GM19397 (cell line): ENCODE data around the gene PLAAT3.
"Not testable (repeated sequence)": the region's sequence is repeated elsewhere in the genome, so short reads cannot be mapped to it uniquely, and the experiment has no call there.

ENCODE experiments used
- ATAC-seq: cut with Tn5 transposase; IDR thresholded peaks from one replicate; pipeline ENCODE4 v1.9.1; 2021; ENCODE audit warnings: mild to moderate bottlenecking, moderate library complexity; ENCODE audit not compliant: unreplicated experiment

Gene PLAAT3

GRCh38 chr11:63614136-63614671 lies at the start of gene PLAAT3:
TSS of gene PLAAT3 (minus strand) at chr11:63614433. CDS start at chr11:63614014, 419 bp downstream.
- peak; percentile 44 for ATAC-seq

- ATAC-seq = no peak
Observed at GRCh38 chr11:63663809-63664208, 49.6 kb upstream of the PLAAT3 start.

- ATAC-seq = no peak
Observed at GRCh38 chr11:63660972-63661371, 46.7 kb upstream of the PLAAT3 start.

GRCh38 chr11:63652671-63653070 lies 38.4 kb upstream of the PLAAT3 start:
- ATAC-seq = no peak

GRCh38 chr11:63643205-63643604 lies 29.0 kb upstream of the PLAAT3 start:
- no peak for ATAC-seq

GRCh38 chr11:63641727-63642126 lies 27.5 kb upstream of the PLAAT3 start:
- ATAC-seq = no peak

- ATAC-seq = no peak
Observed at GRCh38 chr11:63639199-63639832, 25.1 kb upstream of the PLAAT3 start.

GRCh38 chr11:63638436-63638835 lies 24.2 kb upstream of the PLAAT3 start:
- not testable (repeated sequence) for ATAC-seq

GRCh38 chr11:63635762-63636465 lies 21.7 kb upstream of the PLAAT3 start:
- no peak for ATAC-seq

- ATAC-seq = no peak
Observed at GRCh38 chr11:63629426-63629825, 15.2 kb upstream of the PLAAT3 start.

- no peak for ATAC-seq
Observed at GRCh38 chr11:63623513-63624140, 9.4 kb upstream of the PLAAT3 start.

GRCh38 chr11:63622323-63622722 lies 8.1 kb upstream of the PLAAT3 start:
- ATAC-seq = no peak

GRCh38 chr11:63621071-63621470 lies 6.8 kb upstream of the PLAAT3 start:
- ATAC-seq = no peak

- ATAC-seq = no peak
Observed at GRCh38 chr11:63619967-63620366, 5.7 kb upstream of the PLAAT3 start.

GRCh38 chr11:63617686-63618085 lies 3.5 kb upstream of the PLAAT3 start:
- ATAC-seq = not testable (repeated sequence)

GRCh38 chr11:63616953-63617352 lies 2.7 kb upstream of the PLAAT3 start:
- ATAC-seq = no peak

GRCh38 chr11:63613517-63614135 lies 607 bp downstream of the PLAAT3 start:
- peak; percentile 31 for ATAC-seq

- ATAC-seq = no peak
Observed at GRCh38 chr11:63612181-63612580, 2.1 kb downstream of the PLAAT3 start.

- ATAC-seq = no peak
Observed at GRCh38 chr11:63611395-63611747, 2.9 kb downstream of the PLAAT3 start.

- ATAC-seq = no peak
Observed at GRCh38 chr11:63610604-63611394, 3.4 kb downstream of the PLAAT3 start.
